Activated CD4-positive, alpha-beta memory T cell treated with anti-CD3 and anti-CD28 coated beads, Interleukin-2, amount 10 ng/mL, durations not matched to agents 7 days and 5 days (primary cell): ENCODE data around the gene MON1A. TPM values are rescaled to one million over a fixed set of nuclear protein-coding genes. Genes with fewer than 3 reads are reported as not detected.
A peak's percentile ranks its signal among the peaks of the same experiment; 100 is the strongest.

ENCODE experiments used
- CTCF ChIA-PET: fragments of 350-600 bp; sonication (Branson Sonifier 250); formaldehyde crosslinking; loops from one replicate; lab custom pipeline; 2021; ENCODE audit warnings: antibody characterized with exemption, inconsistent platforms; lab: Charles Lee
- POLR2A ChIA-PET: fragments of 350-600 bp; sonication (Branson Sonifier 250); formaldehyde crosslinking; loops from one replicate; lab custom pipeline; 2021; ENCODE audit warnings: antibody characterized with exemption; lab: Charles Lee
- DNase-seq: peaks from one replicate; pipeline ENCODE4 v3.0.0-alpha.2; 2020
- H3K27ac Mint-ChIP-seq: one replicate; pipeline ENCODE4 v1.8.0; 2021; ENCODE audit warnings: mild to moderate bottlenecking, mixed read lengths
- H3K27me3 Mint-ChIP-seq: one replicate; pipeline ENCODE4 v1.8.0; 2021; ENCODE audit warnings: mixed read lengths
- H3K36me3 Mint-ChIP-seq: one replicate; pipeline ENCODE4 v1.8.0; 2021; ENCODE audit warnings: low read depth, mixed read lengths
- H3K4me1 Mint-ChIP-seq: one replicate; pipeline ENCODE4 v1.8.0; 2021; ENCODE audit warnings: mixed read lengths
- H3K4me3 Mint-ChIP-seq: one replicate; pipeline ENCODE4 v1.8.0; 2021; ENCODE audit warnings: mild to moderate bottlenecking, mixed read lengths
- H3K9me3 Mint-ChIP-seq: one replicate; pipeline ENCODE4 v1.8.0; 2021; ENCODE audit warnings: mixed read lengths
- total RNA-seq, 2 experiments: library from RNA; stranded (reverse); gene quantifications; one replicate each; pipeline ENCODE4 v1.2.3, GENCODE V29; 2021

MON1A gene
- total RNA-seq, 2 experiments from 2014 or later: 9.7 to 10.3 TPM

DNA sequence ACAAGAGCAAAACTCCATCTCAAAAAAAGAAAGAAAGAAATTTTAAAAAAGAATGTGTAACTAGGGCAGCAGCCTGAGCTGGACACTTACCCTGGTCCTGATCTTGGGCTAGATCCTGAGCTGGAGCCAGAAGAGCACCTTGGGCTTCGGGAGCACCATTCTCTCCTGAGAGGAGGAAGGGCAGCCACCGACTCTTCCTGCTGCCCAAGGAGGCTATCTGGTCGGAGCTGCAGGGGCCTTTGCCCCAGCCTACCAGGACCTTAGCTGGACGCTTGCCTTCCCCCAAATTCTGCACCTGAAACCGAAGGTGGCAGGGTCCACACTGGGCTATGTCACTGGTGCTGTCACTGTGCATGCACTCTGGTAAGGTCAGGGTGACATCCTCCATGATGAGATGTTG, 53.0 kb downstream of the MON1A start:
- DNase-seq: no peak
- no peak overlapping the region for H3K4me3 Mint-ChIP-seq
- CTCF ChIA-PET: interaction anchor here (0.5 kb wide), 1 partner anchor 92 kb away, joined by 3 read pairs; no protein-coding TSS in a partner anchor
- no peaks in the 10 kb centered on the region for H3K9me3 Mint-ChIP-seq
- POLR2A ChIA-PET: no interaction called here
- H3K27me3 Mint-ChIP-seq: peaks cover under 1% of the 10 kb centered on the region
- no peaks in the 10 kb centered on the region for H3K4me1 Mint-ChIP-seq
- no peaks in the 10 kb centered on the region for H3K36me3 Mint-ChIP-seq
- H3K27ac Mint-ChIP-seq: no peak overlapping the region

DNA sequence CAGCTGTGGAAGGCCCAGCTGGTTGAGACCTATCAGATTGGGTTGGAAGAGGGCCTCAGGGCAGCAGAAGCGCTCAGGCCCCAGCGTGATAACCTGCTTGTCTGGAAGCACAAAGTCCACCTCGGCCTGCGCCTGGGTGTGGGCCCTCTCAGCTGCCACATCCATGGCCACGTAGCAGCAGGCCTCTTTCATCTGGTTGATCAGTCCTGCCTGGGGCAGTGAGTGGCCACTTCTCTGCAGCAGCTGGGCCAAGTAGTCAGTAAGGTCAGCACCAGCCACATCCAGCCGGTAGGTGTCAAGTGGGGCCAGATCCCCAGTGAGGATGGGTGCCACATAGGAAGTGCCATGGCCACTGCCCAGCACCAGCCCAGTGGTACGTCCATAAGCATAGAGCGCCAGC, 56.0 kb downstream of the MON1A start:
- Mint-ChIP-seq H3K27ac (no peak overlapping the region), H3K9me3 (no peaks in the 10 kb centered on the region), H3K4me1 (no peaks in the 10 kb centered on the region), H3K36me3 (no peaks in the 10 kb centered on the region), H3K4me3 (no peak overlapping the region), H3K27me3 (peaks cover 17% of the 10 kb centered on the region)
- no peak for DNase-seq
- POLR2A ChIA-PET: no interaction called here
- CTCF ChIA-PET: interaction anchor here (0.6 kb wide), 1 partner anchor 262 kb away, joined by 3 read pairs; no protein-coding TSS in a partner anchor

- POLR2A ChIA-PET: no interaction called here
- no peak overlapping the region for H3K27ac Mint-ChIP-seq
- H3K9me3 Mint-ChIP-seq: no peaks in the 10 kb centered on the region
- CTCF ChIA-PET: interaction anchor here (1.0 kb wide), 1 partner anchor 18 kb away, joined by 3 read pairs; no protein-coding TSS in a partner anchor
- no peaks in the 10 kb centered on the region for H3K36me3 Mint-ChIP-seq
- no peak for DNase-seq
- peaks cover 25% of the 10 kb centered on the region for H3K27me3 Mint-ChIP-seq
- no peaks in the 10 kb centered on the region for H3K4me1 Mint-ChIP-seq
- no peak overlapping the region for H3K4me3 Mint-ChIP-seq
These were observed 56.8 kb downstream of the MON1A start for GRCh38 chr3:49872801-49873281.

DNA sequence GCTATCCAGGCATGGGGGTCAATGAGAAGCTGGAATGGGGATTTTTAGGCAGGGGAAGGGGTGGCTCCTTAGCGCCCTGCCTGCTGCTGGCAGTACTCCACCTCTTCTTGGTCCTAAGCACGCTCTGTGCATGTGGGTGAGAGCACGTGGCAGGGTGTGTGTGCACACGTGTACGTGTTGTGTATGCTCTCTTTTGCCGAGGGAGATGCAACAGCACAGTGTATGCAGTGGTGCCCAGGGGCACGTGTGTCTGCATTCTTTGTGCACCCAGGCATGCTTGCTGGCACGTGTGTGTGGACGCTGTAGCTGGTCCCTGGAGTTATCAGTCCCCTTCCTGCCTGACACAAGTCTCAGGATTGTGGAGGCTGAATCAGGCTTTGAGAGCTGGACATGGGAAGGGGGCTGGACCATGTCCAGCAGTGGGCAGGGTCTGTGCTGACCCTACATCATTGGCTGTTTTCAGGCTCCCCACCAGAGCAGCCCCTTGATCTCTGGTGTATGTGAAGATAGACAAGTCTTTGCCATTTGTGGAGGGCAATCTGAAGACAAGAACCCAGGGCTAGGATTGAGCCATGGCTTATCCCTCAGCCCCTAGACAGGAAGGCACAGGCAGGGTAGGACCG, 58.0 kb downstream of the MON1A start:
- Mint-ChIP-seq H3K36me3 (no peaks in the 10 kb centered on the region), H3K27me3 (peaks cover 34% of the 10 kb centered on the region), H3K4me1 (no peaks in the 10 kb centered on the region), H3K9me3 (no peaks in the 10 kb centered on the region), H3K4me3 (no peak overlapping the region), H3K27ac (no peak overlapping the region)
- ChIA-PET POLR2A (no interaction called here), CTCF (interaction anchor here (1.0 kb wide), 1 partner anchor 16 kb away, joined by 3 read pairs; no protein-coding TSS in a partner anchor)
- DNase-seq: no peak

GRCh38 chr3:49869525-49870126, 60.0 kb downstream of the MON1A start, which contains the start of gene CAMKV:
TSS of gene CAMKV (minus strand) at chr3:49869906. CDS start at chr3:49862388, 7,518 bp downstream.
- H3K4me1 Mint-ChIP-seq: no peaks in the 10 kb centered on the region
- peaks cover 41% of the 10 kb centered on the region for H3K27me3 Mint-ChIP-seq
- DNase-seq: peak; percentile 38
- no peak within 1 kb of the TSS for H3K4me3 Mint-ChIP-seq
- CTCF ChIA-PET: interaction anchor here (0.7 kb wide), 1 partner anchor 11 kb away, joined by 3 read pairs; no protein-coding TSS in a partner anchor
- H3K27ac Mint-ChIP-seq: no peak within 1 kb of the TSS
- no peaks in the 10 kb centered on the region for H3K36me3 Mint-ChIP-seq
- POLR2A ChIA-PET: interaction anchor here (1.1 to 1.8 kb wide), 2 partner anchors 11 to 14 kb away, joined by 4 to 5 read pairs; partner anchors contain the start of gene TRAIP
- no peaks in the 10 kb centered on the region for H3K9me3 Mint-ChIP-seq

DNA sequence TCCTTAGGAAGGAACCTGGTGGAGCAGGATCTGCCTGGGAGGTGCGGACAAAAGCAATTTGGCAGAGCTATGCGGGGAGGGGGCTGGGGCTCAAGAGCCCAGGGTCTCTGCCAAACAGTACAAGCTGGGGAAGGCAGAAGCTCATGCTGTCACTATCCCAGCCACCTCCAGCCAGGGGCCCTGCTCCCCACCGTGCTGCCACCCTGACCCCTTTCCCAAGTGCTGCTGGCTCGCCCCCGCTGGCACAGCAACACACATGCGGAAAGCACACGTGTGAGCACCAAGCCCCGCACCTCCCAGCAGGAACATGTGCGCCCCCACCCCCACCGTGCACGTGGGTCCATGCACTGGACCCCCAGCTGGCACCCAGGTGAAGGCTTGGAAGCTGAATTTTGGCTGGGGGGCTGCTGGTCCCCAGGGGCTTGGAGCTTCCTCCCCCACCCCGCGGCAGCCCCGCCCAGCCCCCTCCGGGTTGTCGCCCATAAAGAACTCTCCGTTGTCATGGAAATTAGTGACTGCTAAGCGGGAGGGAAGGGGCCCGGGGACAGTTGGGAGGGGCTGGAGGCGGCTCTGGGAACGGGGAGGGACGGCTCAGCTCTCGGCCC, 60.6 kb downstream of the MON1A start:
- POLR2A ChIA-PET: interaction anchor here (1.1 to 1.8 kb wide), 2 partner anchors 10 to 13 kb away, joined by 4 to 5 read pairs; partner anchors contain the start of gene TRAIP
- H3K27ac Mint-ChIP-seq: no peak overlapping the region
- no peak for DNase-seq
- no peaks in the 10 kb centered on the region for H3K4me1 Mint-ChIP-seq
- CTCF ChIA-PET: interaction anchor here (0.7 to 1.4 kb wide), 2 partner anchors 12 to 66 kb away, joined by 3 read pairs; no protein-coding TSS in a partner anchor
- H3K4me3 Mint-ChIP-seq: no peak overlapping the region
- no peaks in the 10 kb centered on the region for H3K9me3 Mint-ChIP-seq
- no peaks in the 10 kb centered on the region for H3K36me3 Mint-ChIP-seq
- H3K27me3 Mint-ChIP-seq: peaks cover 43% of the 10 kb centered on the region

DNA sequence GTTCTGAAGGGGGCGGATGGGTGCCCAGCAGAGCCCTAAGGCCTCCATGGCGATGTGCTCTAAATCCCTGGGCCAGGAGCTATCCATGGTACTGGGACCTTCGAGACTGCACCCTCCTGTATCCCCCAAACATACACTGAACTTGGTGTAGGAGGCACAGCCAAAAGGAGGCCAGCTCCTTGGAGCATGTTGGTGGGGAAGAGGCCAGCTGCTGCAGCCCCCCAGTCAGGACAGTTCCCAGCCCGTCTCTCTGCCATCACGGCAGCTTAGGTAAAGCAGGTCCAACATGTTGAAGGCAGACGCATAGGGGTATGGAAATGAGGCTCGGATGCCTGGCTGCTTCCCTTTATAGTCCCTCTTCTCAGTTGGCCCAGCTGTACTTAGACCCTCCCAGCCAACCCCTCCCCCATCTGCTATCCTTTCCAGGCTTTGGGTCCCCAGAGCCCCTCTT, 61.7 kb downstream of the MON1A start:
- peak; percentile 29 for DNase-seq
- ChIA-PET CTCF (interaction anchor here (1.4 to 1.7 kb wide), 2 partner anchors 29 to 65 kb away, joined by 3 to 7 read pairs; no protein-coding TSS in a partner anchor), POLR2A (interaction anchor here (0.8 kb wide), 1 partner anchor 72 kb away, joined by 3 read pairs; the partner anchor contains the start of gene RBM6)
- no peak overlapping the region for H3K4me3 Mint-ChIP-seq
- H3K27me3 Mint-ChIP-seq: peaks cover 48% of the 10 kb centered on the region
- no peaks in the 10 kb centered on the region for H3K36me3 Mint-ChIP-seq
- H3K4me1 Mint-ChIP-seq: no peaks in the 10 kb centered on the region
- no peak overlapping the region for H3K27ac Mint-ChIP-seq
- no peaks in the 10 kb centered on the region for H3K9me3 Mint-ChIP-seq

DNA sequence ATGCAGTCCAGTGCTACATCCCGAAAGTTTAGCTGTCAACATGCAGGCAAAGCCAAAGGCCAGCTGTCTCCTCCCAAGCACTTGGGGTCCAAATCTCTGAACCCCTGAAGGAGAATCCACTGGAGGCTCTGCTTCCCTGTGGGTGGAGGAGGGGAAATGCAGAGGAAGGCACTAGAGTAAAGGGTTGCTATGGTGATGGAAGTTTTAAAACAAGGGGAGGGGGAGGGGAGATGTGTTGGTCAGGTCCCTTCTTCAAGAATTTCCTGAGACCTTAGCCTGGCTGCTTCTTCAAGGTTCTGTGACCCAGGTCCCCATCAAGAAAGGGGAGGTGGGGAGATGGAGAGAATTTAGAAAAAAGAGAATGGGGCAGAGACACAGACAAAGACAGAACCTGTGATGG, 62.2 kb downstream of the MON1A start:
- CTCF ChIA-PET: interaction anchor here (1.7 kb wide), 1 partner anchor 28 kb away, joined by 7 read pairs; no protein-coding TSS in a partner anchor
- H3K4me3 Mint-ChIP-seq: no peak overlapping the region

GRCh38 chr3:49865198-49865784, 64.3 kb downstream of the MON1A start:
- Mint-ChIP-seq H3K4me3 (no peak overlapping the region), H3K9me3 (no peaks in the 10 kb centered on the region), H3K36me3 (no peaks in the 10 kb centered on the region), H3K4me1 (no peaks in the 10 kb centered on the region), H3K27ac (no peak overlapping the region), H3K27me3 (peaks cover 39% of the 10 kb centered on the region)
- no peak for DNase-seq
- ChIA-PET CTCF (no interaction called here), POLR2A (no interaction called here)

More for the DNA sequence above, 62.2 kb downstream of the MON1A start:
- Mint-ChIP-seq H3K4me1 (no peaks in the 10 kb centered on the region), H3K9me3 (no peaks in the 10 kb centered on the region), H3K27ac (no peak overlapping the region), H3K27me3 (peaks cover 50% of the 10 kb centered on the region), H3K36me3 (no peaks in the 10 kb centered on the region)
- DNase-seq: no peak
- POLR2A ChIA-PET: interaction anchor here (0.8 to 1.1 kb wide), 2 partner anchors 9 to 73 kb away, joined by 3 read pairs; partner anchors contain the start of gene RBM6

DNA sequence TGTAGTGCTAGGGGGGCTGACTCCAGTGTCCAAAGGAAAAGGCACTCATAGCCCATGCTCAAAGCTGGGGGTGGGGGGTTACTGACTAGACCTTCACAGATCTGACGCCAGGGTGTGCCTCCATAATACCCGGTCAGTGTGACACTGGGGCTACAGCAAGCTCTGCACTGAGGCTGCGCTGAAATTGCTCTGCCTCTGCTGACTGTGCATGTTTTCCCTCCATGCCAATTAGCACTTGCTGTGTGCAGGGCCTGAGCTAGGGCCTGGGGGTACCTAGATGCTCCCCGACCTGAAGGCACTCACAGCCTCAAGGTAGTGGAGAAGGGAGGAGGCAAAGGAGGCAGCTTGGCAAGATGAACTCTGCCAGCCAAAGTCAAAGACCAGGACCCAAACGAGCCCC, 65.1 kb downstream of the MON1A start:
- POLR2A ChIA-PET: no interaction called here
- Mint-ChIP-seq H3K36me3 (no peaks in the 10 kb centered on the region), H3K27ac (no peak overlapping the region), H3K4me3 (no peak overlapping the region), H3K4me1 (no peaks in the 10 kb centered on the region), H3K27me3 (peaks cover 34% of the 10 kb centered on the region), H3K9me3 (no peaks in the 10 kb centered on the region)
- CTCF ChIA-PET: no interaction called here
- no peak for DNase-seq

GRCh38 chr3:49859576-49860305, 69.9 kb downstream of the MON1A start:
- H3K4me3 Mint-ChIP-seq: no peak overlapping the region
- no peak overlapping the region for H3K27ac Mint-ChIP-seq
- no peaks in the 10 kb centered on the region for H3K9me3 Mint-ChIP-seq
- peaks cover 11% of the 10 kb centered on the region for H3K4me1 Mint-ChIP-seq
- CTCF ChIA-PET: interaction anchor here (0.9 kb wide), 1 partner anchor 58 kb away, joined by 3 read pairs; no protein-coding TSS in a partner anchor
- peaks cover 9% of the 10 kb centered on the region for H3K27me3 Mint-ChIP-seq
- no peaks in the 10 kb centered on the region for H3K36me3 Mint-ChIP-seq
- DNase-seq: no peak
- POLR2A ChIA-PET: no interaction called here
